Liver (tissue), 3 donors: ENCODE data around the gene P4HA1.

Experiments used
- EGR1 ChIP-seq, 2 donors: IDR thresholded peaks; 2 replicates each; pipeline ENCODE4 v1.6.1; 2016 to 2018; ENCODE audit warnings: antibody characterized with exemption in 2 of 2, low read depth in 2 of 2
- FOXA1 ChIP-seq: IDR thresholded peaks from 2 replicates; pipeline ENCODE4 v1.6.1; 2016; ENCODE audit warnings: antibody characterized with exemption
- YY1 ChIP-seq: IDR thresholded peaks from 2 replicates; pipeline ENCODE4 v1.6.1; 2016; ENCODE audit warnings: antibody characterized with exemption, mild to moderate bottlenecking
- TF ChIP-seq, protein P1 (sequence below): IDR thresholded peaks from 2 replicates; pipeline ENCODE4 v1.6.1; 2016; ENCODE audit warnings: antibody characterized with exemption
- TF ChIP-seq, protein P2 (sequence below): fragments of 150-350 bp; IDR thresholded peaks from 2 replicates; pipeline ENCODE4 v1.5.1; 2017; ENCODE audit warnings: improper control_type of control experiment, low read depth, low read length; ENCODE audit not compliant: missing input control
- donor health status: healthy.
- donor health status: healthy.

DNA sequence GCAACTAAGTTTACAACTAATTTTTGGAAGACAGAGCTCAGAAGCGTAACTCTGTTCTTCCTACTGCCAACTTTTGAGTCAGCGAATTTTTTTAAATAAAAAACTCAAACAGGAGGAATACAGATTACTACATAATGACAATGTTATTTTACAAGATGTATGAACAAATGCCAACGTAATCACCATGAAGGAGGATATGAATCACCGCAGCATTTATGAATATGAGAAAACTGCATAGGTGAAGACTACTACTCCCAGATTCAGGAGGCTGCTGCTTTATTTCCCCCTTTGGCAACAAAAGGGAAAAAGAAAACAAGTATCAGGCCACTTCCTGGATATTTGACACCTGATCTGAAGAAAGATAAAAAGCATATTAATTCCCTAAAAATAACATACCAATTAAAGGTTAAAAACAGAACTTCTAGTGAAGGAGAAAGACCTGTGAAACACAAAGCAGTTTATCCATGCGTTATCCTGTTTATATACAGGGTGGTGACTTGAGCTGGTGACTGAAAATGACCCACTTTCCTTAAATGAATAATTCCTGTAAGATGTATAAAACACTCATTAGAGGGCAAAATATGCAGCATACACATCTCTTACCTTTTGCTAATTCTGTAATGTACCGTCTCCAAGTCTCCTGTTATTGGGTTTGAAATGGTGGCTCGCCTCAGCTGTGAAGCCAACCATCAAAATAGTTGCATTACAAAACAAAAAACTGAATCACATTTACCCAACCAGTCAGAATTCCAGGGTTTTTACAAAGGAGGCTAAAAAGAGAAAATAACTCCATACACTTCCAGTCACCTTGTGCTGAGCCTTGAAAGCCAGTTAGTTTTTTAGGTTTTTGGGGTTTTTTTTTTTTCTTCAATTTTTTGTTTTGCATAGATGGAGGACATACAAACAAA lies 52.0 kb downstream of the P4HA1 start:
- TF ChIP-seq FOXA1 (no peak), EGR1 (IDR thresholded peaks at IDR 0.05; ENCODE audit: low read depth in 2 of 2) (no peak), YY1 (no peak)
- TF ChIP-seq, protein P1, sequence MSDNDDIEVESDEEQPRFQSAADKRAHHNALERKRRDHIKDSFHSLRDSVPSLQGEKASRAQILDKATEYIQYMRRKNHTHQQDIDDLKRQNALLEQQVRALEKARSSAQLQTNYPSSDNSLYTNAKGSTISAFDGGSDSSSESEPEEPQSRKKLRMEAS, result no peak
- TF ChIP-seq, protein P2, sequence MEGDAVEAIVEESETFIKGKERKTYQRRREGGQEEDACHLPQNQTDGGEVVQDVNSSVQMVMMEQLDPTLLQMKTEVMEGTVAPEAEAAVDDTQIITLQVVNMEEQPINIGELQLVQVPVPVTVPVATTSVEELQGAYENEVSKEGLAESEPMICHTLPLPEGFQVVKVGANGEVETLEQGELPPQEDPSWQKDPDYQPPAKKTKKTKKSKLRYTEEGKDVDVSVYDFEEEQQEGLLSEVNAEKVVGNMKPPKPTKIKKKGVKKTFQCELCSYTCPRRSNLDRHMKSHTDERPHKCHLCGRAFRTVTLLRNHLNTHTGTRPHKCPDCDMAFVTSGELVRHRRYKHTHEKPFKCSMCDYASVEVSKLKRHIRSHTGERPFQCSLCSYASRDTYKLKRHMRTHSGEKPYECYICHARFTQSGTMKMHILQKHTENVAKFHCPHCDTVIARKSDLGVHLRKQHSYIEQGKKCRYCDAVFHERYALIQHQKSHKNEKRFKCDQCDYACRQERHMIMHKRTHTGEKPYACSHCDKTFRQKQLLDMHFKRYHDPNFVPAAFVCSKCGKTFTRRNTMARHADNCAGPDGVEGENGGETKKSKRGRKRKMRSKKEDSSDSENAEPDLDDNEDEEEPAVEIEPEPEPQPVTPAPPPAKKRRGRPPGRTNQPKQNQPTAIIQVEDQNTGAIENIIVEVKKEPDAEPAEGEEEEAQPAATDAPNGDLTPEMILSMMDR, result no peak
